Measurements from ENCODE around the gene MLN.

MLN gene

DNA sequence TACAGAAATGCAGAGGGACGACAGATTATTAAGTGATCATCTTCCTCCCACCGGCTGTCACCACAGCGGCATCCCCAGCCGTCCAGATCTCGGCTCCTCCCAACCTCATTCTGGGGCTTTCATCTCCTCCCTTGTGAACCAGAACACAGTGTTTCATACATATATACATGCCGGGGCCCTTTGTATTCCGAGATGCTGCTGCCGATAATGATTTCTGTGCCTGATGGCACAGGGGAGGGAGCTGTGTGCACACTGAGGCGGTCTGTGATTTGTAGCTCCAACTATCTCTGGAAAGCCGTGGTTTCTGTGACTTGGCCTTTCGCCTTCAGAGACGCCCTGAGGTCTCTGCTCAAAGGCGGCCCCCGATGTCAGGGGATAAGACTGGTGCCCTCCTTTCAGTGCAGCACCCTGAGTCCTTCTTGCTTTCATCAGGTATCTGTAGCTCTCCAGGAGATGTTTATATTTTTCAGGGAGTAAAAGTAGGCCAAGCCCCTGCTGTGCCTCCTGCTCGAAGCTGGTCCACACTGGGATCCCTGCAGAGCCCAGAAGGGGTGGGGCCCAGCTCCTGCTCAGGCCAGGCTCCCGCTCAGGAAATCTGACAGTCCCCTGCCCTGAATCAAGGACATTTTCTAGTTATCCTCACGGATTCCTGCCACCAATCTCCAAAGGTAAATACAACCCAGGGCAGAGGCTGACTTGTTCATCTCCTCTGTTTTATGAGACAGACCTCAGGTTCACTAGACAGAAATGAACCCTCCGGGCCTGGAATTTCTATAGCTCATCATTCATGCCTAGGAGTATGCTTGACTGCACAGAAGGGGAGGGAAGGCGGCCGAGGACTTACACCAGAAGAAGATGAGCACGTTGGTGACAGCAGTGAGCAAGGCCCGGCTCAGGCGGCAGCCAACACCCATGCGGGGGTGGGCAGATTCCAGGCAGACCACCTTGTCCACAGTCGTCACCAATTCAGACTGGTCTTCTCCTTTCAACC lies 26.1 kb downstream of the MLN start:
- in situ Hi-C loops (cut with MboI; ENCODE audit: low pct_unique_long_range_greater_than_20kb, low sequenced_read_pairs) = no loop called here
- DNase-seq = no peak

- in situ Hi-C loops (cut with MboI; ENCODE audit: low pct_unique_long_range_greater_than_20kb, low sequenced_read_pairs) = no loop called here
- DNase-seq = no peak
Observed at GRCh38 chr6:33776764-33777163, 27.0 kb downstream of the MLN start.

GRCh38 chr6:33776186-33776585 lies 27.6 kb downstream of the MLN start:
- in situ Hi-C loops (cut with MboI; ENCODE audit: low pct_unique_long_range_greater_than_20kb, low sequenced_read_pairs) = no loop called here
- DNase-seq = no peak

DNA sequence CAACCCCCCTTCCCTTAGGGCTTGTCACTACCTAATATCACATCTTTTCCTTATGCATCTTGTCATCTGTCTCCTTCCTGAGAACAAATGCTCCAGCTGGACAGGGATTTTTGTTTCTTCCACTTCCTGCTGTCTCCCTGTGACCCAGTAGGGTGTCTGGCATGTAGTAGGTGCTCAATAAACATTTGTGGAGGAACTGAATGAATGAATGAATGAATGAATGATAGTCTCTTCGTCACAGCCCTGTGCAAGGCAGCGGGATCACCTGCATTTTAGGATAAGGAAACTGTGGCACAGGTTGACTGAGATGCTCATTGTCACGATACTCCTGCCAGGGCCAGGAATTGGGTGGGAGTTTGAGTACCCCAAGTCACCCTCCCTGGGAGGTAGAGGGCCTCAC lies 29.0 kb downstream of the MLN start:
- in situ Hi-C loops (cut with MboI; ENCODE audit: low pct_unique_long_range_greater_than_20kb, low sequenced_read_pairs) = no loop called here
- DNase-seq = no peak

GRCh38 chr6:33772902-33773472 lies 30.8 kb downstream of the MLN start:
- DNase-seq = no peak
- in situ Hi-C loops (cut with MboI; ENCODE audit: low pct_unique_long_range_greater_than_20kb, low sequenced_read_pairs) = no loop called here

- no peak for DNase-seq
- in situ Hi-C loops (cut with MboI; ENCODE audit: low pct_unique_long_range_greater_than_20kb, low sequenced_read_pairs) = no loop called here
Observed at GRCh38 chr6:33772082-33772830, 31.5 kb downstream of the MLN start.

GRCh38 chr6:33771146-33772081 lies 32.4 kb downstream of the MLN start:
- peak; percentile 82 for DNase-seq

GRCh38 chr6:33770833-33771145 lies 33.0 kb downstream of the MLN start:
- in situ Hi-C loops (cut with MboI; ENCODE audit: low pct_unique_long_range_greater_than_20kb, low sequenced_read_pairs) = no loop called here
- no peak for DNase-seq

More at GRCh38 chr6:33771146-33772081, 32.4 kb downstream of the MLN start:
- in situ Hi-C loops (cut with MboI; ENCODE audit: low pct_unique_long_range_greater_than_20kb, low sequenced_read_pairs) = no loop called here

- in situ Hi-C loops (cut with MboI; ENCODE audit: low pct_unique_long_range_greater_than_20kb, low sequenced_read_pairs) = no loop called here
- no peak for DNase-seq
Observed at GRCh38 chr6:33770124-33770832, 33.5 kb downstream of the MLN start.

DNA sequence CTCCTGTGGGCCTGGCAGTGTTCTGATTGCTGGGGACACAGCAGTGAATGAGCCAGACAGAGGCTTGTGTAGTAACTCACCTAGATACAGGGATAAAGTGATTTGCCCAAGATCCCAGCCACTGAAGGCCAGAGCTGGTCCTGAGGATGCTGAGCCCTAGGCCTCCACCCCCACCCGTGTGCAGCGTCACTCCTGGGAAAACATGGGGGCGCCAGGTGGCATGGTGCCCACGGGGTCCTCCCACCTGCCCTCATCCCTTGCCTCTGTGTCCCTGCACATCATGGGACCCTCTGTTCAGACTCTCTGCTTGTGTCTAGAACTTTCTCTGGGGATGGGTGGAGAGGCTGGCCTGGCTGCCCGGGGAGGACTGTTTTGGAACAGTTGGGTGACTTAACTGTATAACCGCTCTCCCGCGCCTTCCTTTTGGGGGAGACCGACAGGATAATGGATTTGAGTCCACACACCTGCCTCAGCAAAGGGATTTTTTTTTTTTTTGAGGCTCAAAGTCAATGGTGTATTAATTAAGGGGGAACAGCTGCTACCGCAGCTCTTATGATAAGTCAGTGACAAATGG lies 34.5 kb downstream of the MLN start:
- DNase-seq = no peak
- in situ Hi-C loops (cut with MboI; ENCODE audit: low pct_unique_long_range_greater_than_20kb, low sequenced_read_pairs) = no loop called here

GRCh38 chr6:33768644-33769120 lies 35.1 kb downstream of the MLN start:
- in situ Hi-C loops (cut with MboI; ENCODE audit: low pct_unique_long_range_greater_than_20kb, low sequenced_read_pairs) = no loop called here
- peak; percentile 70 for DNase-seq

DNA sequence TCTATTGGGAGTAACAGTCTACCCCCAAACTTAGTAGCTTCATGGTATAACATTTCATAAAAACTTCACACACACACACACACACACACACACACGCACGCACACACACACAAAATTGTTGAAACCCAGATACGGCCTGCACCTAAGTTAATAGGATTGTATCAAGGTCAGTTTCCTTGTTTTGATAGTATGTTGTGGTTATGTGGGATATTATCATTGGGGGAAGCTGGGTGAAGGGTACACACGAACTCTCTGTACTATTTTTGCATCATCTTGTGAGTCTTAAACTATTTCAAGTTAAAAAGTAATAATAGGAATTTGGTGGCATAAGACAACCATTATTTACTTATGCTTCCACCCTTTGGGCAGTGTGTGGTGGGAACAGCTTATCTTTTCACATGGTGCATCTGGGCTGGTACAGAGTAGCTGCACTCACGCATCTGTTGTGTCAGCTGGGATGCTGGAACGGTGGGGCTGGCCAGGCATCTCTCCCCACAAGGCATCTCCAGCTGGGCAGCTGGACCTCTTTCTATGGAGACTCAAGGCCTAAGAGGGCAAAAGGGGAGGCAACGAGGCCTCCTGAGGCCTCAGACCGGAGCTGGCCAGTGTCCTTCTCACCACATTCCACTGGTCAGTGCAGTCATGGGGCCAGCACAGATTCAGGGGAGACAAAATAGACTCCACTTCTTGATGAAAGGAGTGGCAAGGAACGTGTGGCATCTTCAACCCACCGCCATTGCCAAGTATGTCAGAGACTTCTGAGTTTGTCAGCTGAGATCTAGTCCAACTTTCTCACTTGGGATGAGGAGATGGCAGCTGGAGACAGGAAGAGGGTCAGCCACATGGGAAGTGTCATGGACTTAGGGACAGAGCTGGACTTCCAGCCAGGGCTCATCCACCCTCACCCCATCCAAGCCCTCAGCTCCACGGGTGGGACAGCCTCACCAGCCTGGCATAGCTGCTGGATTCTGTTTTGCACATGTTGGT lies 36.6 kb downstream of the MLN start:
- in situ Hi-C loops (cut with MboI; ENCODE audit: low pct_unique_long_range_greater_than_20kb, low sequenced_read_pairs) = no loop called here
- DNase-seq = no peak

- in situ Hi-C loops (cut with MboI; ENCODE audit: low pct_unique_long_range_greater_than_20kb, low sequenced_read_pairs) = no loop called here
- no peak for DNase-seq
Observed at GRCh38 chr6:33765368-33765767, 38.4 kb downstream of the MLN start.

GRCh38 chr6:33764036-33764435 lies 39.8 kb downstream of the MLN start:
- DNase-seq = no peak

GRCh38 chr6:33763483-33763882 lies 40.3 kb downstream of the MLN start:
- in situ Hi-C loops (cut with MboI; ENCODE audit: low pct_unique_long_range_greater_than_20kb, low sequenced_read_pairs) = no loop called here
- DNase-seq = no peak

More at GRCh38 chr6:33764036-33764435, 39.8 kb downstream of the MLN start:
- in situ Hi-C loops (cut with MboI; ENCODE audit: low pct_unique_long_range_greater_than_20kb, low sequenced_read_pairs) = no loop called here

DNA sequence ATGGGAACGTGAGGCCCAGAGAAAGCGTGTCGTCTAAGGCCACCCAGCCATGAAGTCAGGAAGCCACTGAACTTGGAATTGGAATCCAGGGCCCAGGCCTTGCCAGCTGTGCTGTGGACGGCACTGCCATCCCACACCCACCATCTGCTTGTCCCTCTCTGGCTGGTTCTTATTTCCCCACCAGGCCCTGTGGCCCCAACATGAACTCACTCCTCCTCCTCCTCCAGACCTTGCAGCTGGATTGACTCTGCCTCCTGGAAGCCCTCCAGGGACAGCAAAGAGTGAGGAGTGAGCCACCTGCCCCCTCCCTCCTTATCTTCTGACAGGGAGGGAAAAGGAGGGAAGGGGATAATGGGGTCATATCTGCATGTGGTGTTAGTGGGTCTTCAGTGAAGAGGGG lies 41.1 kb downstream of the MLN start:
- DNase-seq = no peak
- in situ Hi-C loops (cut with MboI; ENCODE audit: low pct_unique_long_range_greater_than_20kb, low sequenced_read_pairs) = no loop called here
